Liver (tissue), 9 donors: ENCODE results near the gene PIK3CA. TPM values are rescaled to one million over a fixed set of nuclear protein-coding genes. Genes with fewer than 3 reads are reported as not detected.

Experiments
- DNase-seq: peaks from one replicate; pipeline ENCODE4 v3.0.0-alpha.2; 2017; ENCODE audit warnings: low spot score
- H3K27ac ChIP-seq, 2 donors: one replicate each; pipeline ENCODE4 v1.7.0; 2013; ENCODE audit warnings: inconsistent platforms in 2 of 2, low read length in 2 of 2, control low read depth in 1 of 2, low read depth in 1 of 2, mild to moderate bottlenecking in 1 of 2
- H3K27me3 ChIP-seq, 4 donors: one replicate each; pipeline versions ENCODE4 v1.6.1 to v1.7.0; 2013; ENCODE audit warnings: low read length in 3 of 4, inconsistent platforms in 1 of 4, mild to moderate bottlenecking in 1 of 4, moderate library complexity in 1 of 4; ENCODE audit not compliant: control insufficient read depth in 4 of 4, insufficient read depth in 4 of 4
- H3K36me3 ChIP-seq, 4 donors: one replicate each; pipeline versions ENCODE4 v1.6.1 to v1.7.0; 2013; ENCODE audit warnings: low read length in 3 of 4, mild to moderate bottlenecking in 3 of 4, low read depth in 1 of 4, moderate library complexity in 1 of 4; ENCODE audit not compliant: control insufficient read depth in 4 of 4, insufficient read depth in 3 of 4
- H3K4me1 ChIP-seq, 4 donors: one replicate each; pipeline versions ENCODE4 v1.6.1 to v1.7.0; 2013; ENCODE audit warnings: low read length in 3 of 4, mild to moderate bottlenecking in 3 of 4, moderate library complexity in 1 of 4; ENCODE audit not compliant: control insufficient read depth in 4 of 4, insufficient read depth in 4 of 4
- H3K4me3 ChIP-seq, 3 donors: one replicate each; pipeline versions ENCODE4 v1.6.1 to v1.7.0; 2013; ENCODE audit warnings: low read length in 3 of 3, control low read depth in 1 of 3, low read depth in 1 of 3, mild to moderate bottlenecking in 1 of 3
- H3K9ac ChIP-seq, 2 donors: one replicate each; pipeline ENCODE4 v1.7.0; 2013; ENCODE audit warnings: low read length in 2 of 2, mild to moderate bottlenecking in 2 of 2, moderate library complexity in 2 of 2, control low read depth in 1 of 2, low read depth in 1 of 2
- H3K9me3 ChIP-seq, 4 donors: one replicate each; pipeline versions ENCODE4 v1.6.1 to v1.7.0; 2013; ENCODE audit warnings: low read length in 3 of 4; ENCODE audit not compliant: control insufficient read depth in 4 of 4
- EGR1 ChIP-seq, 2 donors: IDR thresholded peaks; 2 replicates each; pipeline ENCODE4 v1.6.1; 2016 to 2018; ENCODE audit warnings: antibody characterized with exemption in 2 of 2, low read depth in 2 of 2
- FOXA1 ChIP-seq: IDR thresholded peaks from 2 replicates; pipeline ENCODE4 v1.6.1; 2016; ENCODE audit warnings: antibody characterized with exemption
- FOXA2 ChIP-seq: IDR thresholded peaks from 2 replicates; pipeline ENCODE4 v1.6.1; 2016; ENCODE audit warnings: antibody characterized with exemption
- GABPA ChIP-seq, 2 donors: IDR thresholded peaks in 1 of 2; conservative IDR thresholded peaks in 1 of 2; 2 replicates each; pipeline ENCODE4 v1.6.1; 2016; ENCODE audit warnings: antibody characterized with exemption in 2 of 2, mild to moderate bottlenecking in 1 of 2, moderate library complexity in 1 of 2
- HNF4A ChIP-seq, 2 donors: conservative IDR thresholded peaks; 2 replicates each; pipeline ENCODE4 v1.6.1; 2016; ENCODE audit warnings: antibody characterized with exemption in 2 of 2, mild to moderate bottlenecking in 2 of 2
- HNF4G ChIP-seq: IDR thresholded peaks from 2 replicates; pipeline ENCODE4 v1.6.1; 2016; ENCODE audit warnings: antibody characterized with exemption
- JUND ChIP-seq, 2 donors: IDR thresholded peaks; 2 replicates each; pipeline ENCODE4 v1.6.1; 2016; ENCODE audit warnings: antibody characterized with exemption in 2 of 2
- RAD21 ChIP-seq, 2 donors: IDR thresholded peaks; 2 replicates each; pipeline ENCODE4 v1.6.1; 2016; ENCODE audit warnings: antibody characterized with exemption in 2 of 2, mild to moderate bottlenecking in 2 of 2
- RXRA ChIP-seq, 2 donors: IDR thresholded peaks; 2 replicates each; pipeline ENCODE4 v1.6.1; 2017 to 2018; ENCODE audit warnings: antibody characterized with exemption in 2 of 2, mild to moderate bottlenecking in 1 of 2
- SP1 ChIP-seq: IDR thresholded peaks from 2 replicates; pipeline ENCODE4 v1.6.1; 2018; ENCODE audit warnings: antibody characterized with exemption, mild to moderate bottlenecking
- TAF1 ChIP-seq: conservative IDR thresholded peaks from 2 replicates; pipeline ENCODE4 v1.6.1; 2016; ENCODE audit warnings: antibody characterized with exemption, mild to moderate bottlenecking
- YY1 ChIP-seq: IDR thresholded peaks from 2 replicates; pipeline ENCODE4 v1.6.1; 2016; ENCODE audit warnings: antibody characterized with exemption, mild to moderate bottlenecking
- WGBS: extraction: QIAGEN DNeasy Blood & Tissue Kit; methylation state at CpG from one replicate; pipeline ENCODE4 v1.1.7; 2013; 5-methylcytosine and 5-hydroxymethylcytosine counted together
- polyA plus RNA-seq, 2 donors: library from polyadenylated mRNA; stranded (reverse) in 1 of 2; unstranded in 1 of 2; fragments of 200-250 nt in 1 of 2; fragments of >200 nt in 1 of 2; fragmentation: Nextera tagmentation in 1 of 2; extraction: Ambion mirVana in 1 of 2; gene quantifications; one replicate each; pipeline versions ENCODE4 v1.2.1 to v1.2.3, GENCODE V29; 2013 to 2015
- total RNA-seq, 2 donors: library from RNA; depleted of rRNA; stranded (reverse); fragments of >200 nt; gene quantifications; one replicate each; pipeline ENCODE4 v1.2.3, GENCODE V29; 2014
- TF ChIP-seq, protein P1 (sequence below): IDR thresholded peaks from 2 replicates; pipeline ENCODE4 v1.6.1; 2016; ENCODE audit warnings: antibody characterized with exemption
- TF ChIP-seq, protein P2 (sequence below): IDR thresholded peaks from 2 replicates; pipeline ENCODE4 v1.6.1; 2016; ENCODE audit warnings: antibody characterized with exemption
- TF ChIP-seq, protein P3 (sequence below): IDR thresholded peaks from 2 replicates; pipeline ENCODE4 v1.6.1; 2016; ENCODE audit warnings: antibody characterized with exemption, mild to moderate bottlenecking
- TF ChIP-seq, protein P4 (sequence below): IDR thresholded peaks from 2 replicates; pipeline ENCODE4 v1.6.1; 2016; ENCODE audit warnings: antibody characterized with exemption
- donor health status: healthy.
- donor health status: healthy.
- donor health status: healthy.
- donor health status: healthy.
- donor health status: healthy.

PIK3CA gene
- total and polyA plus RNA-seq, 4 donors = 3.6 to 14.6 (median 7.2) TPM

DNA sequence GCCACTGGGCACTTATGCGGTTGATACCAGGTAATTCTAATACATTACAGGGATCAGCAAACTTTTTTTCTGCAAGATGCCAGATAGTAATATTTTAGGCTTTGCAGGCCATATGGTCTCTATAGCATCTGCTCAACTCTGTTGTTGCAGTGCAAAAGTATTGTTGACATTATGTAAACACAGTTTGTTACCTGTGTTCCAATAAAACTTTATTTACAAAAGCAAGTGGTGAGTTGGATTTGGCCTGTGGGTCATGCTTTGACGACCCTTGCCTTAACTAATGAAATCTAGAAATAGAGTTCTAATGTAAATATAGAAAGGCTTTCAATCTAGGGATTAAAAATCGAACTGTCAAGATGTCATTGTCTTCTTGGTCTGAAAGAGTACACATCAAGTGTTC is 44.4 kb downstream of the PIK3CA start:
- no peaks in the 10 kb centered on the region for H3K36me3 ChIP-seq
- no peaks in the 10 kb centered on the region for H3K27me3 ChIP-seq
- peaks cover 0 to 7% (median 2%) of the 10 kb centered on the region in 4 donors for H3K4me1 ChIP-seq
- H3K9ac ChIP-seq = no peak overlapping the region
- TF ChIP-seq, protein P1, sequence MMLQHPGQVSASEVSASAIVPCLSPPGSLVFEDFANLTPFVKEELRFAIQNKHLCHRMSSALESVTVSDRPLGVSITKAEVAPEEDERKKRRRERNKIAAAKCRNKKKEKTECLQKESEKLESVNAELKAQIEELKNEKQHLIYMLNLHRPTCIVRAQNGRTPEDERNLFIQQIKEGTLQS = no peak
- no peak for TF ChIP-seq HNF4A (conservative IDR thresholded peaks at IDR 0.05)
- TF ChIP-seq SP1 = no peak
- no peak for TF ChIP-seq RXRA (IDR thresholded peaks at IDR 0.05)
- no peak for TF ChIP-seq FOXA1
- TF ChIP-seq FOXA2 = no peak
- TF ChIP-seq JUND (IDR thresholded peaks at IDR 0.05) = no peak
- no peak for TF ChIP-seq GABPA (IDR thresholded peaks at IDR 0.05 in 1 of 2, conservative IDR thresholded peaks at IDR 0.05 in 1 of 2)
- TF ChIP-seq, protein P2, sequence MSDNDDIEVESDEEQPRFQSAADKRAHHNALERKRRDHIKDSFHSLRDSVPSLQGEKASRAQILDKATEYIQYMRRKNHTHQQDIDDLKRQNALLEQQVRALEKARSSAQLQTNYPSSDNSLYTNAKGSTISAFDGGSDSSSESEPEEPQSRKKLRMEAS = no peak
- no peak for TF ChIP-seq EGR1 (IDR thresholded peaks at IDR 0.05; ENCODE audit: low read depth in 2 of 2)
- TF ChIP-seq RAD21 (IDR thresholded peaks at IDR 0.05) = no peak
- no peak for TF ChIP-seq YY1
- no peak overlapping the region for H3K4me3 ChIP-seq
- H3K27ac ChIP-seq = no peak overlapping the region
- no peak for DNase-seq
- H3K9me3 ChIP-seq = no peaks in the 10 kb centered on the region
- WGBS = 76% methylated on average over 3 of the region's 3 CpGs

DNA sequence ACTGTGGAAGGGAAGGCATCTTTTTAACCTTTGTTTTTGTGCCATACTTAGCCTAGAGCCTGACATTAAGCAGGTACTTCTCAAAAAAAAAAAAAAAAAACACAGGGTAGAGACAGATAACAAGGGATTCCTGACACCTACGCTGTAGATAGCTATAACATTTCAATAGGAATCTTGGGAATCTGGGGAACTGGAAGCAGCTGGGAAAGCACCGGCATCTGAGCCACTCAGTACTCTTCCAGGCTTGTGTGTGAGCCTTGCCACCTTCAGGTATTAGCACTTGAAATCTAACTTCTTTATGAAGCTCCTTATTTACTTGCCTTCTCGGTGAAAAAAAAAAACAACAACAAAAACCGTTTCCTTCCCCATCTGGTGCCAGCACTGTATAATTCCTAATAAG is 46.8 kb downstream of the PIK3CA start:
- H3K9me3 ChIP-seq = no peaks in the 10 kb centered on the region
- no peaks in the 10 kb centered on the region for H3K36me3 ChIP-seq
- H3K27ac ChIP-seq = no peak overlapping the region
- no peaks in the 10 kb centered on the region for H3K27me3 ChIP-seq
- H3K4me3 ChIP-seq = no peak overlapping the region
- DNase-seq = no peak
- WGBS = 84% methylated on average over 4 of the region's 4 CpGs
- H3K4me1 ChIP-seq = no peaks in the 10 kb centered on the region
- no peak overlapping the region for H3K9ac ChIP-seq
- TF ChIP-seq FOXA2 = no peak
- no peak for TF ChIP-seq YY1
- TF ChIP-seq RXRA (IDR thresholded peaks at IDR 0.05) = no peak
- no peak for TF ChIP-seq HNF4A (conservative IDR thresholded peaks at IDR 0.05)
- TF ChIP-seq EGR1 (IDR thresholded peaks at IDR 0.05; ENCODE audit: low read depth in 2 of 2) = no peak
- TF ChIP-seq, protein P2 = no peak

DNA sequence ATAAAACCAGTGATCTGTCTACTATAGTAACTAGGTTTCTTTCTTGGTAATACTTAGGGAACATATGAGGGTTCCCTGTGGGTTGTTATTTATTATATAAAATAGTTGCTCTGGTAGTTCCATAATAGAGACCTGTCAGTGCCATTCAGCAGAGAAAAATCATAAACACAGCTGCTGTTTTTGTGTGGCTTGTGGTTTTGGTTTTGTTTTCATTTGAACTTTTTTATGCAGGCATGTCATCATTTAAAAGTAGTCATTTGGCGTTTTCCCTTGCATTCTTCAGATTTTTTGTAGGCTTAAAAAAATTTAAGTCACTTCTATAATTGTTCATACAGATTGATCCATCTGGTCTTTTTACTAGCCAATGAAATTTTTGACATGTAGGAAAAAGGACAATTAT is 47.9 kb downstream of the PIK3CA start:
- DNase-seq = no peak
- TF ChIP-seq JUND (IDR thresholded peaks at IDR 0.05) (no peak), RXRA (IDR thresholded peaks at IDR 0.05) (no peak), TAF1 (no peak), SP1 (no peak), HNF4G (no peak)
- TF ChIP-seq, protein P3, sequence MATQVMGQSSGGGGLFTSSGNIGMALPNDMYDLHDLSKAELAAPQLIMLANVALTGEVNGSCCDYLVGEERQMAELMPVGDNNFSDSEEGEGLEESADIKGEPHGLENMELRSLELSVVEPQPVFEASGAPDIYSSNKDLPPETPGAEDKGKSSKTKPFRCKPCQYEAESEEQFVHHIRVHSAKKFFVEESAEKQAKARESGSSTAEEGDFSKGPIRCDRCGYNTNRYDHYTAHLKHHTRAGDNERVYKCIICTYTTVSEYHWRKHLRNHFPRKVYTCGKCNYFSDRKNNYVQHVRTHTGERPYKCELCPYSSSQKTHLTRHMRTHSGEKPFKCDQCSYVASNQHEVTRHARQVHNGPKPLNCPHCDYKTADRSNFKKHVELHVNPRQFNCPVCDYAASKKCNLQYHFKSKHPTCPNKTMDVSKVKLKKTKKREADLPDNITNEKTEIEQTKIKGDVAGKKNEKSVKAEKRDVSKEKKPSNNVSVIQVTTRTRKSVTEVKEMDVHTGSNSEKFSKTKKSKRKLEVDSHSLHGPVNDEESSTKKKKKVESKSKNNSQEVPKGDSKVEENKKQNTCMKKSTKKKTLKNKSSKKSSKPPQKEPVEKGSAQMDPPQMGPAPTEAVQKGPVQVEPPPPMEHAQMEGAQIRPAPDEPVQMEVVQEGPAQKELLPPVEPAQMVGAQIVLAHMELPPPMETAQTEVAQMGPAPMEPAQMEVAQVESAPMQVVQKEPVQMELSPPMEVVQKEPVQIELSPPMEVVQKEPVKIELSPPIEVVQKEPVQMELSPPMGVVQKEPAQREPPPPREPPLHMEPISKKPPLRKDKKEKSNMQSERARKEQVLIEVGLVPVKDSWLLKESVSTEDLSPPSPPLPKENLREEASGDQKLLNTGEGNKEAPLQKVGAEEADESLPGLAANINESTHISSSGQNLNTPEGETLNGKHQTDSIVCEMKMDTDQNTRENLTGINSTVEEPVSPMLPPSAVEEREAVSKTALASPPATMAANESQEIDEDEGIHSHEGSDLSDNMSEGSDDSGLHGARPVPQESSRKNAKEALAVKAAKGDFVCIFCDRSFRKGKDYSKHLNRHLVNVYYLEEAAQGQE = no peak
- TF ChIP-seq, protein P2 = no peak
- TF ChIP-seq, protein P4, sequence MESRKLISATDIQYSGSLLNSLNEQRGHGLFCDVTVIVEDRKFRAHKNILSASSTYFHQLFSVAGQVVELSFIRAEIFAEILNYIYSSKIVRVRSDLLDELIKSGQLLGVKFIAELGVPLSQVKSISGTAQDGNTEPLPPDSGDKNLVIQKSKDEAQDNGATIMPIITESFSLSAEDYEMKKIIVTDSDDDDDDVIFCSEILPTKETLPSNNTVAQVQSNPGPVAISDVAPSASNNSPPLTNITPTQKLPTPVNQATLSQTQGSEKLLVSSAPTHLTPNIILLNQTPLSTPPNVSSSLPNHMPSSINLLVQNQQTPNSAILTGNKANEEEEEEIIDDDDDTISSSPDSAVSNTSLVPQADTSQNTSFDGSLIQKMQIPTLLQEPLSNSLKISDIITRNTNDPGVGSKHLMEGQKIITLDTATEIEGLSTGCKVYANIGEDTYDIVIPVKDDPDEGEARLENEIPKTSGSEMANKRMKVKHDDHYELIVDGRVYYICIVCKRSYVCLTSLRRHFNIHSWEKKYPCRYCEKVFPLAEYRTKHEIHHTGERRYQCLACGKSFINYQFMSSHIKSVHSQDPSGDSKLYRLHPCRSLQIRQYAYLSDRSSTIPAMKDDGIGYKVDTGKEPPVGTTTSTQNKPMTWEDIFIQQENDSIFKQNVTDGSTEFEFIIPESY = no peak
- 60% methylated on average over 1 of the region's 1 CpG for WGBS
- H3K36me3 ChIP-seq = peaks cover 0 to 3% (median 0%) of the 10 kb centered on the region in 4 donors
- H3K9ac ChIP-seq = no peak overlapping the region
- H3K4me1 ChIP-seq = no peaks in the 10 kb centered on the region
- no peak overlapping the region for H3K4me3 ChIP-seq
- H3K27ac ChIP-seq = no peak overlapping the region
- no peaks in the 10 kb centered on the region for H3K27me3 ChIP-seq
- H3K9me3 ChIP-seq = no peaks in the 10 kb centered on the region
